GM21367 (cell line): Measurements from ENCODE around the gene ST14.

ENCODE experiments used
- ATAC-seq: cut with Tn5 transposase; IDR thresholded peaks from one replicate; pipeline ENCODE4 v1.9.1; 2021; ENCODE audit not compliant: unreplicated experiment

ST14 gene

DNA sequence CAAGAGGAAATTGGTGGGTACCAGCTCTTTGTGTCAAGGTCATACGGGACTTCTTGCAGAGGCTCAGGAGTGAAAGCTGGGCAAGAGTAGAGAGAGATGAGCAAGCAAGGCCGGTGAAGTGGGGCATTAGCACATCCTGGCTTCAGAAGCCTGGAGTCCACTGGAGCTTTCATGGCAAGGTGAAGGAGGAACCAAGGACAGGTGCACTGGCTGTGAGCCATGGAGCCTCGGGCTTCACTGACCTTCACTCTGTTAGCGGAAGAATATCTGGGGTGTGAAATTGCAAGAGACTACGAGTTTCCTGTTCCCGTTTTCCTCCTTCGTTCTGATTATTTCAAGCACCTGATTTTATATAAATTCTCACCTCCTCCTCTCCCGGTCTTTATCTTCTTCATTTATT is 25.9 kb upstream of the ST14 start:
- no peak for ATAC-seq

- no peak for ATAC-seq
Observed at GRCh38 chr11:130136107-130136506, 23.5 kb upstream of the ST14 start.

DNA sequence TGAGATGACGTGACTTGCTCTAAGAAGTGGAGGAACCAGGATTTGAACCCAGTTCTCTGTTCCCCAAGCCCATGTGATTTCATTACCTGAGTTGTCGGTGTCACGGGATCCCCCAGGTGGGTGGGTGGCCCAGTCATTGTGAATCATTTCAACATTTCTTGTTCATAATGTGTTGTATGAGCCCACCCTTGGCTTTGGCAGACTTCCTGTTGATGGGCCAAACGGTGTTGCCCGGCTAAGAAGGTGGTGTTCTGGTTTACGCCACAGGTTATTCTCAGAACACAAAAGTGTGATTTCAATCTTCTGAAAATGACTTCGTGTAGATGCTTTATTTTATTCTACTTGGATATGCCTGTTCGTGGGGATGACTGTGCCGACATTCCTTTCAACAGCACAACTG is 21.6 kb upstream of the ST14 start:
- ATAC-seq: no peak

DNA sequence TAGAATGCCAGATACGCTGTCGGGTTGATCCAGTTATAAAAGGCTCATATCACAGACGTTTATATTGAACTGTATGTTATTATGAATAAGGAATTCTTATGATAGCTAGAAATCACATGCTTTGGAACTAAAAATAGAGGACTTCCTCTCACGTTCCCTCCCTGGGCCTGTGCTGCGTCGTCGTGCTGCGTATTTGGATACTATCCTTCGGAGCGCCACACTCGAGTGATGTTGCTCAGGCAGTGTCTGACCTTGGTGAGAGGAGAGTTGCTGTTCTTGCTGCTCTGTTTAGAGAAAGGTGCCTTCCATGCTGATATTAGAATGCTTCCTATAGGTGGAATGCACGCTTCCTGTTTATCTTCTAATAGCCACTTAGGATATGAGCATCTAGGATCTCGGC is 20.2 kb upstream of the ST14 start:
- ATAC-seq: no peak

GRCh38 chr11:130141561-130142341 is 17.8 kb upstream of the ST14 start:
- no peak for ATAC-seq

DNA sequence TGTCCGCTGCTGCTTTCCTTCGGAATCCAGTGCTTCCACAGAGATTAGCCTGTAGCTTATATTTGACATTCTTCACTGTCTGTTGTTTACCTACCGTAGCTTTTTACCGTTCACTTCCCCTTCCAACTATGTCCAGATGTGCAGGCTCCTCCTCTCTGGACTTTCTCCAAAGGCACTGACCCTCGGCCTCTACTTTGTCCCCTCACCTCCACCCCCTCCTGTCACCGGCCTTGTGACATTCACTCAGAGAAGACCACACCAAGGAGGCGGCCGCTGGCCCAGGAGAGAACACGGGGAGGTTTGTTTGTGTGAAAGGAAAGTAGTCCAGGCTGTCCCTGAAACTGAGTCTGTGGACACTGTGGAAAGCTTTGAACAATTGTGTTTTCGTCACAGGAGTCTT is 15.4 kb upstream of the ST14 start:
- ATAC-seq: no peak

DNA sequence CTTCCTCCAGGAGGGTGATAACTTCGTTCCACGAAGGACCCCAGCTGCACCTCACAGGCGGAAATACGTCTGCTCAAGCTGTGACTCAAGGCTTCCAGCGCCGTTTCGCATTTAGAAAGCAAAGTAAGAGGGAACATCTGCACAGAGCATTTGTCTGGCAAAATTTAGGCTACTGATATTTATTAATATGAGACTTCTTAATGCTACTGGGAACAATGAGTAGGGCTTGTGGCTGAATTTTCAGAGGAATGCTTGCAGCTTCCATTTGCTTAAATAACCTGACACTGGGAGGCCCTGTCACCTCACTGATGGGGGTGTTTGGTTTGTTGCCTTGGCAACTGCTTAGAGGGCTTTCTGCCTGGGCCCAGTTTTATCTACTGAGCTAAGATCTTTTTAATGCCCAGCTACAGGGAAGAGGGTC is 14.7 kb upstream of the ST14 start:
- no peak for ATAC-seq

GRCh38 chr11:130145311-130145812 is 14.2 kb upstream of the ST14 start:
- ATAC-seq: no peak

- no peak for ATAC-seq
Observed at GRCh38 chr11:130145975-130146776, 13.4 kb upstream of the ST14 start.

GRCh38 chr11:130146796-130147195 is 12.8 kb upstream of the ST14 start:
- no peak for ATAC-seq

DNA sequence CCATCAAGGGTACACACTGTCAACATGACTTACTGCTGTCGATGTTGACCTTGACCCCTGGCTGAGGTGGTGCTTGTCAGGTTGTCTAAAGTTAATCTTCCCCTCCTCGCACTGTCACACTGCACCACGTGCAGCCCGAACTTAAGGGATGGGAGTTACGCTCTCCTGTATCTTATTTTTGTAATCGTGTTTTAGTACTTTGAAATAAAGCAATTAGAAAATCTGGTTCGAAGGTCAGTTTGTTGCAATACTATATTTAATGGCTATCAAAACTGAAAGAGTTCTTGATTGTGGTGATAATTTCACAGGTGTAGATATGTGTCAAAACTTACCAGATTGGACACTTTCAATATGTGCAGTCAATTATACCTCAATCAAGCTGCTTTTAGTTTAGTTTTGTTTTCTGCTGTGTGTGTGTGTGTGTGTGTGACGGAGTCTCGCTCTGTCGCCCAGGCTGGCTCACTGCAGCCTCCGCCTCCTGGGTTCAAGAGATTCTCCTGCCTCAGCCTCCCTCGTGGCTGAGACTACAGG is 10.7 kb upstream of the ST14 start:
- ATAC-seq: no peak

DNA sequence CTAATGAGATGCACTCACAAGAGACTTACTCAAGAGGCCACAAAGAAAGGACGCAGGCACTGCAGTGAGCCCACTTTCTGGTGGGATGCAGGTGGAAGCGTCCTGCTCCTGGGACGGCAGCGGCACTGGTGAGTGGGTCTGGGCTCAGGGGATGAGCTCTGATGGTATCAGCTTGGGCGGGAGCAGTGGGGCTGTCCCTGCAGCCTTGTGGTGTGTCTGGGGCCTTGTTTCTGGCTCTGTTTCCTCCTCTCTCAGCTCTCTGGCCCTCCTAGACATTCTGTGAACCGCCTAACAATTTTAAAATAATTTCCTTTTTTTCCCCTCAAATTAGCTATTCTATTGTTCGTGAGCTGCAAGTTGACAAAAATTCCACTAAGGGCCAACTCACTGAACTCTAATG is 8.8 kb upstream of the ST14 start:
- ATAC-seq: no peak

DNA sequence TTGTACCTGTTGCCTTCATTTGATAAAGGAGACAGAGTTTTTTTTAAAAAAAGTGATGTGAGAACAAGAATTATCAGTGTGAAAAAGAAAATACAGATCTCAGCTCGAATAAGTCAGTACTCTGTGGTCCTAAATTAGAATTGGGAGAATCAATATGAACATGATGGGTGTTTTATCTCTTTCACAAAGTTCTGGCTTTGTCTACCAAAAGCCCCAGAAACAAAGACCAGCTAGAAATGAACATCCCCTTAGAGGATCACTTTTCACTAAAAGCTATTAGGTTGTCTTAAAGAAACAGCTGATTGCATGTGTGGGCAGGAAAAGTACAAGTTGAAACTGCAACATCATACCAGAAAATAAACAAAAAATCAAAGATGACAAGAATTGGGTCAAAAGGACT is 8.4 kb upstream of the ST14 start:
- no peak for ATAC-seq

GRCh38 chr11:130156108-130157022 is 3.2 kb upstream of the ST14 start:
- ATAC-seq: no peak

GRCh38 chr11:130157101-130157500 is 2.5 kb upstream of the ST14 start:
- no peak for ATAC-seq

- ATAC-seq: no peak
Observed at GRCh38 chr11:130157840-130158239, 1.7 kb upstream of the ST14 start.

DNA sequence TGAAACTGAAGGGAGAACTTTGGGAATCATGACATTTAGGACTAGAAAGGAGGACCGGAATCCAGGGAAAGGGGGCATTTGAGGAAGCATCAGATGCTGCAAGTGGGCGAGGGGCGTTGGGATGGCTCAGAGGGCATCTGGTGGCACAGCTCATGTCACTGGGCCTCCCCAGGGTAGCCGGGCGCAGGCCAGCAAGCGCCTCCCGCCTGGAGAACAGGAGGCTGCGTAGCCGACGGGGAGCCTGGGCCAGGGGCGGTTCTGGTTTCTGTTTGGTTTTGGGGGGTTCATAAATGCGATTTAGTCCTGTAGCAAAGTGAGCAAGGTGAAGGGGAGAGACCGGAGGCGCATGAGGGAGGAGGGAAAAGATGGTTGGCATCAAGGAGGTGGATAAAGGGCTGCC is 443 bp upstream of the ST14 start:
- no peak for ATAC-seq

- no peak for ATAC-seq
Observed at GRCh38 chr11:130160498-130161155, 1.0 kb downstream of the ST14 start.

DNA sequence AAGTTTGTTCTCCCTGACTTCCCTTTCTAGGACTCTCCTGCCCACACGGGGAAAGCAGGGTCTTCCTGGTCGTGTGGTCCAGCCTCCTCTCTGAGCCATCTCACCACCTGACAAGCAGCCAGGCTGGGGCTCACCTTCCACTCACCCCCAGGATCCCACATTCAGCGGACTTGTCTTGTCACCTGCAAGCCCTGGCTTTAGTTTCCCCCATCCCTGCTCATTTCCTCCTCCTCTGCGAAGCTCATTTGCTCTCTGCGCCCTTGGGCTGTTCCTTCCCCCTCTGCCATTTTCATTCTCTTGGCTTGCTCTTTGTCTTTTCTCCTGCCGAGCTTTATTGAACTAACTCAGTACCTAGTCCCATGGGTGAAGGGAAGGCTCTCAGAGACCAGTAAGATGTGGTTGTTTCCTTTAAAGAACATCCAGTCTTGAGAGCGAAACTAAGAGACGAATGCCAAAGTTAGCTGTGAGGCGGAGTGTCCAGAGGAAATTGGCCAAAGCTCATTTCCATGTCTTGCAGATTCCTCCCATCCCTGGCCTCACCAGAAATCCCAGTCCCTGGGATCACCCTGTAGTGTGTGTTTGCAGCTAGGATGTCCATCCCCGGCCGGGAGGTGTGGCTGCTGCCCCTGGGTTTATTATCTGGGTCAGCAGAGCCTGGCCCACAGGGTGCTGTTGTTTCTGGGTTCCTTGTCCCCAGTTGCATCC is 2.0 kb downstream of the ST14 start:
- ATAC-seq: no peak

- ATAC-seq: no peak
Observed at GRCh38 chr11:130162733-130163132, 3.2 kb downstream of the ST14 start.
